Measurements from ENCODE around the gene ID2.

DNA sequence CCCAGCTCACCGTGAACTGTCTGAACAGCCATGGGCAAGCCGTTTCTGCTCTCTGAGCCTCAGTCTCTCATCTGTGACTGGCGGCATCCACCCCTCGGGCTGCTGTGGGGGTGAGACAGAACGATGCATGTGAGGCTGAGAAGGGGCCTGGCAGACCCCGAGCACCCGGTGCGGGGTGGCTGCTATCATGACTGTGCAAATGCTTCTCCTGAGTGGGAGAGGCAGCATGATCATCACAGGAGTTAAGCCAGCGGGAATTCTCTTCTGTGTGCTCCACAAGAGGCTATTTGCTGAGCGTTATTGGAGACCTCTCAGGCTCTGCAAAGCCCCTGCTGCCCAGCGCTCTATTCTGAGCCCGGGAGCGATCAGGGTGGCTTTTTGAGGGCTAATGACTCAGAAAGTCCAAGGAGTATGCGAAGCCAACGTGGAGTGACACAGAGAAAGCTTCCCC is 45.8 kb upstream of the ID2 start:
- no peak for TF ChIP-seq EZH2 (IDR thresholded peaks at IDR 0.05; ENCODE audit: insufficient read depth, poor library complexity, severe bottlenecking)
- no peak for TF ChIP-seq EZH2phosphoT487 (IDR thresholded peaks at IDR 0.05; ENCODE audit: insufficient read depth, low read depth)

Data from GM23248 (cell line).